IPS-15b (cell line): ENCODE measurements around the gene PAPSS1.

Source experiments
- H3K27me3 ChIP-seq: one replicate; pipeline ENCODE4 v1.6.1; 2013; ENCODE audit warnings: low read length; ENCODE audit not compliant: control insufficient read depth, insufficient read depth
- H3K36me3 ChIP-seq: one replicate; pipeline ENCODE4 v1.6.1; 2013; ENCODE audit warnings: low read length; ENCODE audit not compliant: control insufficient read depth, insufficient read depth
- H3K4me1 ChIP-seq: one replicate; pipeline ENCODE4 v1.6.1; 2013; ENCODE audit warnings: mild to moderate bottlenecking, low read length; ENCODE audit not compliant: control insufficient read depth, insufficient read depth
- H3K4me3 ChIP-seq: one replicate; pipeline ENCODE4 v1.5.1; 2013; ENCODE audit warnings: low read depth, low read length
- H3K9ac ChIP-seq: one replicate; pipeline ENCODE4 v1.6.1; 2013; ENCODE audit warnings: low read depth, mild to moderate bottlenecking, low read length
- H3K9me3 ChIP-seq: one replicate; pipeline ENCODE4 v1.6.1; 2013; ENCODE audit warnings: mild to moderate bottlenecking, low read length; ENCODE audit not compliant: control insufficient read depth, insufficient read depth

Gene PAPSS1

DNA sequence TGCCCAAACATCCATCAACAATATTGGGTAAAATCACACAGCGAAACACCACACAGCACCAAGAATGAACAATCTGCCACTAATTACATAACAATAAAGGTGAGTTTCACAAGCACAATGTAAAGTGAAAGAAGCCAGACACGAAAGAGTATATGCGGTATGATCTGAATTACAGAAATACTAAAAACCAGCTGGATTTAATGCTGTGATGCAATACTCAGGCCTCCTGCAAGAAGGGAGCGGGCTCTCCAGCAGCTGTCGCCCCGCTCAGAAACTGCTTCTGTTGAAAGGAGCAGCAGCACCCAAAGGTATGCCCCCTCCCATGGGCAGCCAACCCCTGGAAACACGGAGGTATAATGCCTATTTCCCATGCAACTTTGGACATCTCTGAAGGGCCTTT, 77.0 kb downstream of the PAPSS1 start:
- Histone ChIP-seq H3K9me3 (no peaks in the 10 kb centered on the region), H3K4me1 (no peaks in the 10 kb centered on the region), H3K9ac (no peak overlapping the region), H3K36me3 (peaks cover 5% of the 10 kb centered on the region), H3K27me3 (no peaks in the 10 kb centered on the region), H3K4me3 (no peak overlapping the region)

DNA sequence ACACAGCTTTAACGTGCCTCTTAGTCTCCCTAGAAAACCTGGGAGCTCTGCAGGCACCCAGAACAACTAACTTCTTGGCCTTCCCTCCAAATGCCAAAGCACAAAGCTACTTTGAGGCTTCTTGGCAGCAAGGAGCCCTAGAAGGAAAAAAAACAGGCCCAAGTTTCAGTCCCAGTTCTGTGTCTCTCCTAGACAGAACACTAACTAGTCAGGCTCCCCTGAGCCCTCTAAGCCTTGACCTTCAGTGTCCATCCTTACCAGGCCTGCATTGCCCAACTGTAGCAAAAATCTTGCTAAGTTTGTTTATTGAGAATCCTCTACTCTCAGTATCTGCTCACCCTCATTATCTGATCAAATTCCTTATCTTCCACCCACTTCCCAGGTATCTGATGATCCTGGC, 79.2 kb downstream of the PAPSS1 start:
- Histone ChIP-seq H3K27me3 (no peaks in the 10 kb centered on the region), H3K9ac (no peak overlapping the region), H3K36me3 (peaks cover 5% of the 10 kb centered on the region), H3K4me3 (no peak overlapping the region), H3K4me1 (no peaks in the 10 kb centered on the region), H3K9me3 (no peaks in the 10 kb centered on the region)

DNA sequence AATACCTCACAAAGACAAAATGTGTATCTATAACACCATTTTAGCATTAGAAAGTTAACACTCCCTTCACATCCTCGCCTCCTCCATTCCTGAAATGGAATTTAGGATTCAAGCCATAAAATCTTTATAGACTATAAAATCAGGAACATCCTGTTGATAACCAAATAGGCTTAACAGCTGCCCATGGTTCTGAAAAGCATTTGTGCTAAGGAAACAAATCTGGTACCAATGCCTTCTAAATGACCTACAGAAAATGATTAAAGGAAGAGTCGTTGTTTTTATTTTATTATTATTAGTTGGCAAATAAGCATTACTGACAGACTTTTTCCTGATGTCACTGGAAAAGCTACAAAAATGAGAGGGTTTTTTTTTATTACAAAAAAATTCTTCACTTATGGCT, 79.8 kb downstream of the PAPSS1 start:
- H3K9me3 ChIP-seq: no peaks in the 10 kb centered on the region
- no peaks in the 10 kb centered on the region for H3K27me3 ChIP-seq
- H3K9ac ChIP-seq: no peak overlapping the region
- no peak overlapping the region for H3K4me3 ChIP-seq
- H3K36me3 ChIP-seq: peaks cover 5% of the 10 kb centered on the region
- H3K4me1 ChIP-seq: no peaks in the 10 kb centered on the region

DNA sequence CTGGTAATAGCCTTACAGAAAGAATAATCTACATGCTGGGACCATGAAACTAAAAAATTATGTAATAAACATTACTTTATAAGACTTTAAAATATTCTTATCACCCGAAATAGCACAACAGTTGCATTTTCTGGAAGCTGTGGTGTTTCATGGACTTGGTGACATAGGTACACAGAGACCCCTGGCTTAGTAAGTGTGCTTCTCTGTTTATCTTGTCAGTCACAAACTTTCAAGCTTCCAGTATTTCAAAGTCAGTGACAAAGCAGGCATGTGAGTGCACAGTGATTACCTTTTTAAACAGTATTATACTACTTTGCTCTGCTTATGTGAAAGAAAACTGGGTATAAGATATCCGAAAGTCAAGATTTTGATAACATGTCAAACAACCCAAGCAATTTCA, 84.3 kb downstream of the PAPSS1 start:
- Histone ChIP-seq H3K9ac (no peak overlapping the region), H3K9me3 (no peaks in the 10 kb centered on the region), H3K4me1 (no peaks in the 10 kb centered on the region), H3K4me3 (no peak overlapping the region), H3K36me3 (no peaks in the 10 kb centered on the region), H3K27me3 (no peaks in the 10 kb centered on the region)

DNA sequence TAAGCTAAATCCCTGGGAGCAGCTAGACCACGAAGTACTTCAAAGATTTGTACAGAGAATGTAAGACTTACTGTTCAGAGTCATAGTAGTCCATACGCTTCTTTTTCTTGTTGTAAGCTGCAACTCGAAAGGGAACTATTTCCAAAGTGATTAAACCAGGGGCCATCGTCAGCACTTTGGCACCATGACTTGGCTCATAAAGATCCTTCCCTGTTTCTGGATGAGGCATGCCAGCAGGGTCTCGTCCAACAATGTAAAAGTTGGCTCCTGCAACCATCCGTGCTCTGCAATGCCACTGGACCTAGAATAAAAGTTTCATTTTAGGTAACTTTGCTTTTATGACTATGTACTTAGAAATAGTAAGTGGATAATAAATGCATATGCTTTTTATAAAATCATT, 88.5 kb downstream of the PAPSS1 start:
- Histone ChIP-seq H3K9me3 (no peaks in the 10 kb centered on the region), H3K9ac (no peak overlapping the region), H3K4me1 (no peaks in the 10 kb centered on the region), H3K4me3 (no peak overlapping the region), H3K36me3 (no peaks in the 10 kb centered on the region), H3K27me3 (no peaks in the 10 kb centered on the region)

DNA sequence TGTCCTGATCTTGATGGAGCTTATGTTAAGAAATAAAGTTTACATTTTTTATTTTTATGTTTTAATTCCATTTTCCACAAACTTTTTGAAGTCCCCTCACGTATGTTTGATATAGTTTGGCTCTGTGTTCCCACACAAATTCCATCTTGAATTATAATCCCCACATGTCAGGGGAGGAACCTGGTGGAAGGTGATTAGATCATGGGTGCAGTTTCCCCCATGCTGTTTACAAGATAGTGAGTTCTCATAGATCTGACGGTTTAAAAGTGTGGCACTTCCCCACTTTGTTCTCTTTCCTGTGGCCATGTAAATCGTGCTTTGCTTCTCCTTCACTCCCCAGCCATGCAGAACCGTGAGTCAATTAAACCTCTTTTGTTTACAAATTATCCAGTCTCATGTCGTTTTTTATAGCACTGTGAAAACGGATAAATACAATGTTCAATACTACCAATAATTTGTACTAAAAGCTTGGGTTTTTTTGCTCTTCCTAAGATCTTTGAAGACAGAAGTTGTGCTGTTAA, 89.8 kb downstream of the PAPSS1 start:
- H3K4me3 ChIP-seq: no peak overlapping the region
- no peaks in the 10 kb centered on the region for H3K4me1 ChIP-seq
- H3K27me3 ChIP-seq: no peaks in the 10 kb centered on the region
- H3K9me3 ChIP-seq: no peaks in the 10 kb centered on the region
- H3K9ac ChIP-seq: no peak overlapping the region
- H3K36me3 ChIP-seq: no peaks in the 10 kb centered on the region

DNA sequence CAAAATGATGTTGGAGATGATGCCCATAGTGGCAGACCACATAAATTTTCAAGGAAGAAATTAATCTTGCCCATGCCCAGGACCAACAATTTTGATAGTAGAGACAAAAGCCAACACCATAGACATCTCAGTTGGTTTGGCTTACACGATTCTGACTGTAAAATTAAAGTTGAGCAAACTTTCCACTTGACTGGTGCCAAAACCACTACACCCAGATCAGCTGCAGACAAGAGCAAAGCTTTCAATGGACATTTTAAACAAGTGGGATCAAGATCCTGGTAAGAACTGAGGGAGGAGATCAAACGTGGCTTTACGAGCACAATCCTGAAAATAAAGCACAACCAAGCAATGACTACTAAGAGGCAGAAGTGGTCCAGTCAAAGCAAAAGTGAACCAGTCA, 90.7 kb downstream of the PAPSS1 start:
- Histone ChIP-seq H3K4me1 (no peaks in the 10 kb centered on the region), H3K9me3 (no peaks in the 10 kb centered on the region), H3K9ac (no peak overlapping the region), H3K36me3 (no peaks in the 10 kb centered on the region), H3K4me3 (no peak overlapping the region), H3K27me3 (no peaks in the 10 kb centered on the region)

DNA sequence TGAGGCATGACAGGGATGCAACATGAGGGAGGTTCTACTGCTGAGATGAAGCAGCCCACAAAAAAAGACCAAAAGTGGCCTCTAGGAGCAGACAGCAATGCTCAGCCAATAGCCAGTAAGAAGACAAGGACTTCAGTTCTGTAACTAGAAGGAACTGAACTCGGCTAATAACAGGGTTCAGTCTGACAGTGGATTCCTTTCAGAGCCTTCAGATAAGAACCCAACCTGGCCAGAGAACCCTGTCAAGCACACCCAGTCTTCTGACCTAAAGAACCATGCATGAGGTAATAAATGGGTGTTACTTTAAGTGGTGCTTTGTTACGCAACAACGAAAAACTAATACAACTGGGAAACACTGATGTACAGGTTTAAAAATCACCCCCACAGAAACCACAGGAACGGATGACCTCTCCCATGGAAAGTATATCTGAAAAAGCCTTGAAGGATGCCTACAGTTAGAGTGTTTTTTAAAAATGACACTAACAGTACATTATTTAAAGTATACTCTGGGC, 94.6 kb downstream of the PAPSS1 start:
- Histone ChIP-seq H3K9me3 (no peaks in the 10 kb centered on the region), H3K9ac (no peak overlapping the region), H3K4me3 (no peak overlapping the region), H3K27me3 (no peaks in the 10 kb centered on the region), H3K36me3 (no peaks in the 10 kb centered on the region), H3K4me1 (no peaks in the 10 kb centered on the region)

DNA sequence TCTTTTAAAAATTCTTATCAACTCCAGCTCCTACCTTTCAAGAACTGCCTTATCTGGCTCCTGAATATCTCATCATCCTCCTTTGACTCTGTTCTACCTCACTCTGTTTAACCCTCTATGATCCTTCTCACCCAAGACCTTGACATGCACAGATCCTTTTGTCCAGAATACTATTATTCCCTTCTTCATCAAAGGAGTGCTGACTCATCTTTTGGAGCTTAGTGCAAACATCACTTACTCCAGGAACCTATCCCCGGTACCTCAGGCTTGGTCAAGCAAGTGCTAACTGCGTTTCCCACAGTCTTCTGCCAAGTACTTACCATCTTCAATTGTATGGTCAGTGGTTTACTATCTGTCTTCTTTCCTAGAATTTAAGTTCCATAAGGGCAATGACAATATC, 96.0 kb downstream of the PAPSS1 start:
- Histone ChIP-seq H3K27me3 (no peaks in the 10 kb centered on the region), H3K36me3 (no peaks in the 10 kb centered on the region), H3K9ac (no peak overlapping the region), H3K4me3 (no peak overlapping the region), H3K9me3 (no peaks in the 10 kb centered on the region), H3K4me1 (no peaks in the 10 kb centered on the region)

DNA sequence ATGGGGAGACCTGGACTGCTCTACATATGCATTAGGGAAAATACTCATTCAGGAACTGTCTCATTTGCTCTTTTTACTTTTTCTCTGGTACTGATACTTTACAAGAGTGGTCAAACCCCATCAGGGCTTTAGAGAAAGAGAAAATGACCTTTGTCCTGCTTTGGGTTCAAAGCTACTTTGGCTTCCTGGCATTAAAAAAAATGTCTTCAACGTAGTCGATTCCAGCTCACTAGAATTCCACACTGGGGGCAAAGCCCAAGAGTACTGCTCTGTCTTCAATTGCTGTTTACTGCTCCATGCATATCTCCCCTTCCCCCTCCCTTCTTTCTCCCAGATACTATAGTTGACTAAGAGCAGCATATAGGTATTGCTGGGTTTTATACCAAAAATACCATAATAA, 98.0 kb downstream of the PAPSS1 start:
- no peaks in the 10 kb centered on the region for H3K36me3 ChIP-seq
- no peaks in the 10 kb centered on the region for H3K9me3 ChIP-seq
- H3K27me3 ChIP-seq: no peaks in the 10 kb centered on the region
- no peak overlapping the region for H3K9ac ChIP-seq
- no peaks in the 10 kb centered on the region for H3K4me1 ChIP-seq
- H3K4me3 ChIP-seq: no peak overlapping the region

DNA sequence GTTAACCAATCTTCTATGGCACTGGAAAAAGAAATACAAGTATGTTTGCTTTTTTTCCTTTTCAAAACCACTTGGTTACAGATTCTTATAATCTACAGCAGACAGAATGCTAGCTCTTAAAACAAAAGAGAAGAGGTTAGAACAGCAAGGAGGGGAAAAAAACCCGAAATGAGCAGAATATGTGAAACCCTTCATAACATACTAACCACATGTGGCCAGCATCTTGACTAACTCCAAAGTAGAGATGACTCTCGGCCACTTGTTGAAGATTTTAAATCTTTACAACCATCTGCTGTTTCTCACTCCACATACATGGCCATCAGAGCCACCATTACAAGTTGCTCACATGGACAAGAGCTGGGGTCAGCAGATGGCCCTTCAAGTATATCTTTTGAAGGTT, 100.3 kb downstream of the PAPSS1 start:
- no peaks in the 10 kb centered on the region for H3K9me3 ChIP-seq
- H3K9ac ChIP-seq: no peak overlapping the region
- no peaks in the 10 kb centered on the region for H3K36me3 ChIP-seq
- no peak overlapping the region for H3K4me3 ChIP-seq
- no peaks in the 10 kb centered on the region for H3K27me3 ChIP-seq
- no peaks in the 10 kb centered on the region for H3K4me1 ChIP-seq

DNA sequence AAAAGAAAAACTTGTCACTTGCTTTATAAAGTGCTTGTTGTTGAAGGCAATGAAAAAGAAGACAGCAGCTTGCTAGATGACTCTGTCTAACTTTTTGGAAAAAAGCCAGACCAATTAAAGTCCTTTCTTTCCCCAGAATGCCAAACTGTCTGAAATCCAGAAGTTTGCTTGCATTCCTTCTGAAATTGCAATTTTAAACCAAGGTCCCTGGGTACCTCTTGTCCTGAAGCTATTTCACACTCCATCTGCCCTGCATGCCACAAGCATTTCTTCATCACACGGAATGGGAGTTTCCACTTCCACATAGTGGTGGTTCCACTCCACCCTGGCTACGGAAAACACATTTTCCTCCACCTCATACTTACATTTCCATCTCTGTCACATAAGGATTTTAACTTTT, 101.0 kb downstream of the PAPSS1 start:
- H3K27me3 ChIP-seq: no peaks in the 10 kb centered on the region
- no peak overlapping the region for H3K4me3 ChIP-seq
- no peak overlapping the region for H3K9ac ChIP-seq
- no peaks in the 10 kb centered on the region for H3K36me3 ChIP-seq
- no peaks in the 10 kb centered on the region for H3K9me3 ChIP-seq
- H3K4me1 ChIP-seq: no peaks in the 10 kb centered on the region
